Ishikawa (cell line): ENCODE measurements around the gene HYAL4.

Experiments
- CEBPB ChIP-seq: IDR thresholded peaks from 2 replicates; pipeline ENCODE4 v1.6.1; 2012
- CREB1 ChIP-seq: IDR thresholded peaks from 2 replicates; pipeline ENCODE4 v1.6.1; 2012; ENCODE audit warnings: low read depth
- EP300 ChIP-seq: IDR thresholded peaks from 2 replicates; pipeline ENCODE4 v1.6.1; 2012; ENCODE audit warnings: borderline replicate concordance
- FOXM1 ChIP-seq: IDR thresholded peaks from 2 replicates; pipeline ENCODE4 v1.6.1; 2012; ENCODE audit warnings: low read depth, borderline replicate concordance
- NFIC ChIP-seq: IDR thresholded peaks from 2 replicates; pipeline ENCODE4 v1.6.1; 2012
- RAD21 ChIP-seq: IDR thresholded peaks from 2 replicates; pipeline ENCODE4 v1.6.1; 2012; ENCODE audit warnings: low read depth
- TAF1 ChIP-seq: IDR thresholded peaks from 2 replicates; pipeline ENCODE4 v1.6.1; 2012; ENCODE audit warnings: low read depth, mild to moderate bottlenecking
- TCF12 ChIP-seq: IDR thresholded peaks from 2 replicates; pipeline ENCODE4 v1.6.1; 2012; ENCODE audit warnings: low read depth
- TEAD4 ChIP-seq: IDR thresholded peaks from 2 replicates; pipeline ENCODE4 v1.6.1; 2012
- YY1 ChIP-seq: IDR thresholded peaks from 2 replicates; pipeline ENCODE4 v1.6.1; 2012; ENCODE audit warnings: low read depth
- TF ChIP-seq, protein P1 (sequence below): IDR thresholded peaks from 2 replicates; pipeline ENCODE4 v1.6.1; 2012
- TF ChIP-seq, protein P2 (sequence below): IDR thresholded peaks from 2 replicates; pipeline ENCODE4 v1.6.1; 2012
- TF ChIP-seq, protein P3 (sequence below): IDR thresholded peaks from 2 replicates; pipeline ENCODE4 v1.6.1; 2012; ENCODE audit warnings: low read depth, mild to moderate bottlenecking

DNA sequence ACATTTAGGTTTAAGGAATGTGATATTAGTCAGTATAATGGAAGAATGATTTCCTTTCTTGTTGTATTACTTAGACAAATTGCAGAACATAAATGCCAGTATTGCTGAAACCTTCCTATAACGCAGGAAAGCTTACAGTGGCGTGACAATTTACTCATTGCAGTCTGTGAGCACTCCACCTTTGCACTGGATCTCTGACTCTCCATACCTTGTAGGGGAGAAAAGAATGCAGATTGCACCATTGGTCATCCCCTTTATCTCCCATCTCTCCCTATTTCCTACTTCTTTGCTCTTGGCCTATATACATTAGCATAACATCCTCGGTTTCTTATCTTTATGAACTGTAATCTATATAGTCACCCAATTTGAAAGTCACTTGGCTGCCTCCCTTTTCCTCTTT lies 28.1 kb upstream of the HYAL4 start:
- TF ChIP-seq, protein P1, sequence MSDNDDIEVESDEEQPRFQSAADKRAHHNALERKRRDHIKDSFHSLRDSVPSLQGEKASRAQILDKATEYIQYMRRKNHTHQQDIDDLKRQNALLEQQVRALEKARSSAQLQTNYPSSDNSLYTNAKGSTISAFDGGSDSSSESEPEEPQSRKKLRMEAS = no peak
- TF ChIP-seq NFIC = no peak
- TF ChIP-seq RAD21 = no peak
- no peak for TF ChIP-seq EP300
- TF ChIP-seq CREB1 = no peak
- TF ChIP-seq CEBPB = no peak
- TF ChIP-seq YY1 = no peak
- TF ChIP-seq FOXM1 = no peak
- TF ChIP-seq TCF12 = no peak
- TF ChIP-seq, protein P2, sequence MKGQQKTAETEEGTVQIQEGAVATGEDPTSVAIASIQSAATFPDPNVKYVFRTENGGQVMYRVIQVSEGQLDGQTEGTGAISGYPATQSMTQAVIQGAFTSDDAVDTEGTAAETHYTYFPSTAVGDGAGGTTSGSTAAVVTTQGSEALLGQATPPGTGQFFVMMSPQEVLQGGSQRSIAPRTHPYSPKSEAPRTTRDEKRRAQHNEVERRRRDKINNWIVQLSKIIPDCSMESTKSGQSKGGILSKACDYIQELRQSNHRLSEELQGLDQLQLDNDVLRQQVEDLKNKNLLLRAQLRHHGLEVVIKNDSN = no peak
- TF ChIP-seq, protein P3, sequence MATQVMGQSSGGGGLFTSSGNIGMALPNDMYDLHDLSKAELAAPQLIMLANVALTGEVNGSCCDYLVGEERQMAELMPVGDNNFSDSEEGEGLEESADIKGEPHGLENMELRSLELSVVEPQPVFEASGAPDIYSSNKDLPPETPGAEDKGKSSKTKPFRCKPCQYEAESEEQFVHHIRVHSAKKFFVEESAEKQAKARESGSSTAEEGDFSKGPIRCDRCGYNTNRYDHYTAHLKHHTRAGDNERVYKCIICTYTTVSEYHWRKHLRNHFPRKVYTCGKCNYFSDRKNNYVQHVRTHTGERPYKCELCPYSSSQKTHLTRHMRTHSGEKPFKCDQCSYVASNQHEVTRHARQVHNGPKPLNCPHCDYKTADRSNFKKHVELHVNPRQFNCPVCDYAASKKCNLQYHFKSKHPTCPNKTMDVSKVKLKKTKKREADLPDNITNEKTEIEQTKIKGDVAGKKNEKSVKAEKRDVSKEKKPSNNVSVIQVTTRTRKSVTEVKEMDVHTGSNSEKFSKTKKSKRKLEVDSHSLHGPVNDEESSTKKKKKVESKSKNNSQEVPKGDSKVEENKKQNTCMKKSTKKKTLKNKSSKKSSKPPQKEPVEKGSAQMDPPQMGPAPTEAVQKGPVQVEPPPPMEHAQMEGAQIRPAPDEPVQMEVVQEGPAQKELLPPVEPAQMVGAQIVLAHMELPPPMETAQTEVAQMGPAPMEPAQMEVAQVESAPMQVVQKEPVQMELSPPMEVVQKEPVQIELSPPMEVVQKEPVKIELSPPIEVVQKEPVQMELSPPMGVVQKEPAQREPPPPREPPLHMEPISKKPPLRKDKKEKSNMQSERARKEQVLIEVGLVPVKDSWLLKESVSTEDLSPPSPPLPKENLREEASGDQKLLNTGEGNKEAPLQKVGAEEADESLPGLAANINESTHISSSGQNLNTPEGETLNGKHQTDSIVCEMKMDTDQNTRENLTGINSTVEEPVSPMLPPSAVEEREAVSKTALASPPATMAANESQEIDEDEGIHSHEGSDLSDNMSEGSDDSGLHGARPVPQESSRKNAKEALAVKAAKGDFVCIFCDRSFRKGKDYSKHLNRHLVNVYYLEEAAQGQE = no peak
- no peak for TF ChIP-seq TEAD4
- no peak for TF ChIP-seq TAF1
